Measurements from ENCODE around the gene RACK1. TPM values are rescaled to one million over a fixed set of nuclear protein-coding genes. Genes with fewer than 3 reads are reported as not detected.

RACK1 gene
- total RNA-seq, 1 donor from 2014 or later: 2,870 TPM

- Histone ChIP-seq H3K36me3 (no peaks in the 10 kb centered on the region), H3K27ac (no peak overlapping the region), H3K27me3 (no peaks in the 10 kb centered on the region), H3K4me1 (no peaks in the 10 kb centered on the region), H3K4me3 (no peak overlapping the region), H3K9me3 (no peaks in the 10 kb centered on the region)
- intact Hi-C loops (cut with DNase I): no loop called here
- TF ChIP-seq CTCF (IDR thresholded peaks at IDR 0.05): no peak
- DNase-seq (ENCODE audit: low spot score in 2 of 2): no peak
Measured at GRCh38 chr5:181198106-181198685, 45.5 kb downstream of the RACK1 start.

- no peak for DNase-seq (ENCODE audit: low spot score in 2 of 2)
- intact Hi-C loops (cut with DNase I): no loop called here
Measured at GRCh38 chr5:181197326-181197951, 46.3 kb downstream of the RACK1 start.

GRCh38 chr5:181195249-181195761, 48.4 kb downstream of the RACK1 start:
- Histone ChIP-seq H3K4me1 (peaks cover 3 to 7% of the 10 kb centered on the region in 2 donors), H3K27ac (no peak overlapping the region), H3K4me3 (no peak overlapping the region), H3K27me3 (no peaks in the 10 kb centered on the region), H3K36me3 (no peaks in the 10 kb centered on the region), H3K9me3 (no peaks in the 10 kb centered on the region)
- intact Hi-C loops (cut with DNase I): no loop called here
- DNase-seq (ENCODE audit: low spot score in 2 of 2): no peak
- no peak for TF ChIP-seq CTCF (IDR thresholded peaks at IDR 0.05)

More at GRCh38 chr5:181197326-181197951, 46.3 kb downstream of the RACK1 start:
- no peaks in the 10 kb centered on the region for H3K36me3 ChIP-seq
- no peaks in the 10 kb centered on the region for H3K27me3 ChIP-seq
- H3K9me3 ChIP-seq: no peaks in the 10 kb centered on the region
- H3K4me3 ChIP-seq: no peak overlapping the region
- no peak overlapping the region for H3K27ac ChIP-seq
- no peak for TF ChIP-seq CTCF (IDR thresholded peaks at IDR 0.05)
- peaks cover under 1 to 4% of the 10 kb centered on the region in 2 donors for H3K4me1 ChIP-seq

GRCh38 chr5:181194489-181195248, 49.0 kb downstream of the RACK1 start:
- intact Hi-C loops (cut with DNase I): no loop called here
- no peak for DNase-seq (ENCODE audit: low spot score in 2 of 2)
- Histone ChIP-seq H3K36me3 (no peaks in the 10 kb centered on the region), H3K9me3 (no peaks in the 10 kb centered on the region), H3K4me1 (peaks cover 3 to 10% of the 10 kb centered on the region in 2 donors), H3K27ac (no peak overlapping the region), H3K4me3 (no peak overlapping the region), H3K27me3 (no peaks in the 10 kb centered on the region)
- TF ChIP-seq CTCF (IDR thresholded peaks at IDR 0.05): no peak

GRCh38 chr5:181193656-181194055, 50.0 kb downstream of the RACK1 start:
- DNase-seq (ENCODE audit: low spot score in 2 of 2): no peak
- Histone ChIP-seq H3K4me3 (no peak overlapping the region), H3K27me3 (no peaks in the 10 kb centered on the region), H3K4me1 (peaks cover 3 to 10% of the 10 kb centered on the region in 2 donors), H3K27ac (no peak overlapping the region), H3K36me3 (no peaks in the 10 kb centered on the region), H3K9me3 (no peaks in the 10 kb centered on the region)
- TF ChIP-seq CTCF (IDR thresholded peaks at IDR 0.05): no peak
- intact Hi-C loops (cut with DNase I): no loop called here
